HG02759 (cell line): ENCODE data around the gene TOP1.
"Not testable (repeated sequence)": the region's sequence is repeated elsewhere in the genome, so short reads cannot be mapped to it uniquely, and the experiment has no call there.

Experiments used
- ATAC-seq: cut with Tn5 transposase; IDR thresholded peaks from one replicate; pipeline ENCODE4 v1.9.1; 2021; ENCODE audit warnings: mild to moderate bottlenecking, moderate library complexity; ENCODE audit not compliant: unreplicated experiment

Gene TOP1

DNA sequence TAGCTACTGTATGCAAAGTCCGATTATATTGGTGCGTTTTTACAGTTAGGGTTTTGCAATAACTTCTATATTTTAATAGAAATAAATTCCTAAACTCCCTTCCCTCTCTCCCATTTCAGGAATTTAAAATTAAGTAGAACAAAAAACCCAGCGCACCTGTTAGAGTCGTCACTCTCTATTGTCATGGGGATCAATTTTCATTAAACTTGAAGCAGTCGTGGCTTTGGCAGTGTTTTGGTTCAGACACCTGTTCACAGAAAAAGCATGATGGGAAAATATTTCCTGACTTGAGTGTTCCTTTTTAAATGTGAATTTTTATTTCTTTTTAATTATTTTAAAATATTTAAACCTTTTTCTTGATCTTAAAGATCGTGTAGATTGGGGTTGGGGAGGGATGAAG, 95.0 kb downstream of the TOP1 start:
- no peak for ATAC-seq

DNA sequence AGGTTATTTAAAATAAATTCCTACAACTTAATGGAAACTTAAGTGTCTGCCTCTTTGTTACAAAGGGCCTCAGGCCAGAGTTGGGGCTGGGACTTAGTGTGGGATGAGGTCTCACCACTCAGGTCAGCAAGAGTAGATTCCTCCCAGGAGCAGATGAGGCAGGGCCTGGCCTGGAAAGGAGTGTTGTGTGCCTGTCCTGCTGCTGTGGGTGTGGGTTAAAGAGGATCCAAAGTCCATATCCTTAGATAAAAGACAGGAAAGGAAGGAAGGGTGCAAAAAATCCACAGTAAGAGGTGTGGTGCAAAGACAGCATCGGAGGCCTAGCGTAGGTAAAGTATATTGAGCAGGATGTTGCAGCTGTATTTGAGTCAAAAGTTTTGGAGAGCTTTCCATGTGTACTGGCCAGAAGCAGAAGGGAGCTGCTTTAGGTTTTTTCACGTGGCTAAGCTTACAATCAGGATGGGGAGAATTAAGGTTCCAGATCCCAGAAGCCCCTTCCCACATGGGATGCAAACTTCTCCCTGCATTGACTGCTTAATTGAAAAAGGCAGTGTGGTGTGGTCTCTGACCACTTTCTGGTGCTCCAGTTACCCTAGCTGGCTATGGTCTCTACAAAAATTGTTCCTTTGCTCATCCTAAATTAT, 96.0 kb downstream of the TOP1 start:
- ATAC-seq = no peak

DNA sequence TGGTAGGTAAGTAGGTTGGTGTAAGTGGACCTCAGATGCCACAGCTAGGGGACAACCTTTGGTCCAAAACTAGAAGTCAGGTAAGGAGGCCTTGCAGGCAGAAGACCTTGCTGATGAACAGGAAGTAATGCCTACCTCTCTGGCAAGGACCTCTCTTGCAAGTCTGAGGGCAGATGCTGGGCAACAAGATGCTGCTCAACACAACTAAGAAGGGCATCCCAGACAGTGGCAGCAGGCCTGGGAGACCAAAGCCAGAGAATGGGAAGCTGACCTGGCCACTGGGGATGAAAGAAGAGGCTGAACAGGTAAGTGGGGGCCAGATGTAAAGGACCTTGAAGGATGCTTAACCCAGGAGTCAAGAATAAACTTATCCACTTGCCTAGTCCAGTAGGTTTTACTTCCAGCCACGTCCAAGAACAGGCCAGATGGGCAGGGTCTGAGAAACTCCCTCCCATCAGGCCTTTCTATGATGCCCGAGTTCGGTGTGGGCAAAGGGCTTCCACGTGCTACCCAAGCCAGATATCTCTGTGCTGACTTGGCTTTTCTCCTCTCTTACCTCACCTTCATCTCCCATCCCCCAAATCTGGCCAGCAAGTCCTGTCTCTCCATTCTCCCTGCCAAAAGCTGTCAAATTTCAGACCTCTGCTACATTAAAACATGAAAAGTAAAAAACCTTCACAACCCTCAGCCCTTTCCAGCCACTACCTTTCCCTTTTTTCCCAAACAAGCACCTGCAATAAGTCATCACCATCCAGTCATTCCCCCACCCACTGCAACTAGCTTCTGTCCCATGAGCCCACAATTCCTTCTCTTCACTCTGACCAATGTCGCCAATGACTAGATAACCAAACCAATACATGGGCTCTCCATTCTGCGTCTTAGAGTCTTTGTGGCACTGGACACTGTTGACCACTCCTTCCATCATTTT, 97.2 kb downstream of the TOP1 start:
- no peak for ATAC-seq

DNA sequence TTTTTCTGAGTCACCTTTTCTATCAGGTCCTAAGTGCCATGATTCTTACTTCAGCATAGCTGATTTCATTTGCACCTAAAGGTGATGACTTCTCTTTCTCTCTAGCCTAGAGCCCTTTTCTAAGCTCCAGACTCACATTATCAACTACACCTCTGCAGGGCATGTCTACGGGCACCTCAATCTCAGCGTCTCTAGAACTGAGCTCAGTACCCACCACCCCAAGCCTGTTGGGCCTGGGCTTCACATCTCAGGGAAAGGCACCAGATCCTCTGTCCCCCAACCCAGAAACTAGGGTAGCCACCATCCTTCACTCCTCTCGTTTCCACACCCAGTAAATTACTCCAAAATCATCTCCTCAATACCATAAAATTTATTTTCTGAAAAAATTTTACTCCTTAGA, 98.1 kb downstream of the TOP1 start:
- ATAC-seq = no peak

DNA sequence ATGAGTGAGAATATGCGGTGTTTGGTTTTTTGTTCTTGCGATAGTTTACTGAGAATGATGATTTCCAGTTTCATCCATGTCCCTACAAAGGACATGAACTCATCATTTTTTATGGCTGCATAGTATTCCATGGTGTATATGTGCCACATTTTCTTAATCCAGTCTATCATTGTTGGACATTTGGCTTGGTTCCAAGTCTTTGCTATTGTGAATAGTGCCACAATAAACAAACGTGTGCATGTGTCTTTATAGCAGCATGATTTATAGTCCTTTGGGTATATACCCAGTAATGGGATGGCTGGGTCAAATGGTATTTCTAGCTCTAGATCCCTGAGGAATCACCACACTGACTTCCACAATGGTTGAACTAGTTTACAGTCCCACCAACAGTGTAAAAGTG, 99.7 kb downstream of the TOP1 start:
- ATAC-seq = not testable (repeated sequence)

DNA sequence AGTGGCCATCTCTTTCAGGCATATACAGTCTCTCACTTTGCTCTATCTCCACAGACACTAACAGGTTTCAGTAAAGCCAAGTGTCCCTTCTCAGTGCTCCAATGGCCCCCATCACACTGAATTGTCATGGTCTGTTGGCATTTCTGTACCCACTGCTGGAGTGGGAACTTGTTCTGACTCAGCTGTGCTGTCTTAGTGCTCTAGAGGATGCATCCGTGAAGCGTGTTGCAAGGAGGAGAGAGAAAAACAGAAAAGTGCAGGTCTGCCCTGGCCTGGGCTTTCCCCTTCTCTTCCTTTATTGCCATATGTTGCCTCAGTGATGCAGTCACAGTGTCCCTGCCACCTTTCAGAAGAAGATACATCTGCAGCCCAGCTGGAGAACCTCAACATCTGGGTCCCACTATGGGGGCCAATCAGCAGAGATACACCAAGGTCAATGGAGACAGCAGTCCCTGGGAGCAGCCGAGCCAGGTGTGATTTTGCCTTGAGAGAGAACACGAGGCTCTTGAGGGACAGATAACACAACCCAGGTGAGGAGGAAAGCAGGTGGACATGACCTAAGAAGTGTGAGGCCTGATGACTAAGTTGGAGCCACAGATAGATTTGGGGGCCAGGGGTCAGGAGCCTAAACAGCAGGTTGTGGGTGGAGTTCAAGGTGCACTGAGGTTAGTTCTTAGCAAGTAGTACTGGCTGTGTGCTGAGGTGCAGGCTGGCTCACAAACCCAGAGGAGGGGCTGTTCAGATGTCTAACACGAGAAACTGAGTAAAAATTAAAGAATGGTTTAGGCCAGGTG, 103.2 kb downstream of the TOP1 start:
- no peak for ATAC-seq

DNA sequence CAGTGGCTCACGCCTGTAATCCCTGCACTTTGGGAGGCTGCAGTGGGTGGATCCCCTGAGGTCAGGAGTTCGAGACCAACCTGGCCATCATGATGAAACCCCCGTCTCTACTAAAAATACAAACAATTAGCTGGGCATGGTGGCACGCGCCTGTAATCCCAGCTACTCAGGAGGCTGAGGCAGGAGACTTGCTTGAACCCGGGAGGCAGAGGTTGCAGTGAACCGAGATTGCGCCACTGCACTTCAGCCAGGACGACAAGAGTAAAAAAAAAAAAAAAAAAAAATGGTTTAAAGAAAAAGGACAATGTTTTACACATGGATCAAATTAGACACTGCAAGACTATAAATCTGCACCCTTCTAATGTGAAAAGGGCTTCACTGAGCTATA, 103.8 kb downstream of the TOP1 start:
- ATAC-seq = not testable (repeated sequence)

DNA sequence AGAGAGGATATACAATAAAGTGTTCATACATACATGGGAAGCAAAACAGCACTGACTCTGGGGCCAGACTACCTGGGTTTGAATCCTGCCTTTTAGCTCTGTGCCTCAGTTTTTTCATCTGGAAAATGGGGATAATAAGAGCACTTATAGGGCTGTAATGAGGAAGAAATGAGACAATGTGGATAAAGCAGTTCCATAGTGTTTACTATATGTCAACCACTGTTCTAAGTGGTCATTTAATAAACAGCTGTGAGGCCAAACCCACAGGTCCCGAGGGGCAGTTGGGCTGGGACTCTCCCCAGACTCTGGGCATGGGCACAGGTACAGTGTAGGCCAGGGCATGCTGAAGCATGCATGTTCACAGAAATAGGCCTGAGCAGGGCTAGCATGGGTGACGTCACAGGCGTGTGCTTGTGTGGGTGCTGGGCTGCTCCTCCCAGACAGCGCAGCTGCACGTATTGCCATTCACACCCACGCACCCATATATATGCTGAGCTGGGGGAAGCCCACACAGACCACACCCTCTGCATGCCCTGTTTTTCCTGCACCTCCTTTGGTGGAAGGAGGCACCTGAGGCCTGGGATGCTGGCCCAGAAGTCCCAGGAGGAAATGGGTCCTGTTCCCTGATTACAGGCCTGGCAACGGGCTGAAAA, 105.2 kb downstream of the TOP1 start:
- peak; percentile 36 for ATAC-seq

DNA sequence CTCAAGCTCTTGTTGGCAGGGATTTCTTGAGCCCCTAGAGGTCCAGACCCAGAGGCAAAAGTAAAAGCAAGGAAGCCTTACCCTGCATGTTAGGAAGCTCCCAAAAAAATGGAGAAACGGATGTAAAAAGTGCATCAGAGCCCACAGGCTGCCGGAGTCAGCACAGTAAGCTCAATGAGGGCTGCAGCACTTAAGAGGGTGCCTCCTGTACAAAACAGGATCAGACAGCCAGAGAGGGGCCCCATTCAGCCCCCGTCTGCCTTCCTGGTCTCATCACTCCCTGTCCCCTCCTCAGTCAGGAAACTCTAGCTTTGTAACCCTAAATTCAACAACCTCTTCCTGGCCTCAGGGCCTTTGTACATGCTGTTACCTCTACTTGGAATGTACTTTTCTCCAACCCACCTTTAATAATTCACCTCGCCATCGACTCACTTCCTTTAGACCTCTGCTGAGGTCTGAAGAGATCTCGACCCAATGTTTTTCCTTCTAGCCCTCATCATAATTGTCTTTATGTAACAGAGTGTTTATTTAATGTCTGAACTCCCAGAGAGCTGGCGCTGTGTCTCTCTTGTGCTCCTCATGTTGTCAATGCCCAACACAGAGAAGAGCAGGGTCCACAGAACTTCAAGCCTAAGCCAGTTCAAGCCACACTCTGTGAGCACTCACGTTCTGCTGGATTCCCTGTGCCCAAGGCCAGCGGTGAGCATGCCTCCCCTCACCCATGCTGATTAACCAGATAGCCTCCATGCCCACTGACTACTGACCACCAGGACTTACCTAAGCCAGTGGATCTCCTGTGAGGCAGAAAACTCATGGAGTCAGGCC, 106.0 kb downstream of the TOP1 start:
- no peak for ATAC-seq

DNA sequence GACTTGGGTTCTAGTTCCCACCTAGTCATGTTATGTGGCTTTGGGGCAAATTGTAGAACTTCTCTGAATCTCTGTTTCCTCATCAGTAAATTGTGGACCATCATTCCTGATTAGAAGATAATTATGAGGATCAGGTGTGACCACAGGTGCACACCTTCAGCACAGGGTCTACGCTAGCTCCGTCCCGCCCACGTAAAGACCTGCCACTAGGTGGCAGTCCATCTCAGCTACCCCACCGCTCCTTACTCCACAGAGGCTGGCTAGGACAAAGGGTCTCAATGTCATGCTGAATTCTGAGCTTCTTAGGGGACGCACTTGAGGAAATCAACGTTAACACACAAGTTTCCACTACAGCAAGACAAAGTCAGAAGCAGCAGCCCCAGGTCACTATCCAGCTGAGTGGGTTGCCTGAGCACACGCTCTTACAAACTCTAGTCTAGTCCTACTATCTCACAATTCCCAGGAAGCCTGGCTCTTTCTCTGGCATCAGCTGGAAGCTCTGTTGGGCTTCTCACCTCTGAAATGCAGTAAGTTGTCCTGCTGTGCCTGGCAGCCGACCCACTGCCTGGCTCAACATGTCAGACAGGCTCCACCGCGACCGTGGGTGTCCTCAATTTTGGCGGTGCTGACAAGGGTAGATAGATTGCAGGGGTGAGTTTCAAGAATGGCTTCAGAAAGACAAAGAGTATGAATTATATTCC, 106.7 kb downstream of the TOP1 start:
- no peak for ATAC-seq

DNA sequence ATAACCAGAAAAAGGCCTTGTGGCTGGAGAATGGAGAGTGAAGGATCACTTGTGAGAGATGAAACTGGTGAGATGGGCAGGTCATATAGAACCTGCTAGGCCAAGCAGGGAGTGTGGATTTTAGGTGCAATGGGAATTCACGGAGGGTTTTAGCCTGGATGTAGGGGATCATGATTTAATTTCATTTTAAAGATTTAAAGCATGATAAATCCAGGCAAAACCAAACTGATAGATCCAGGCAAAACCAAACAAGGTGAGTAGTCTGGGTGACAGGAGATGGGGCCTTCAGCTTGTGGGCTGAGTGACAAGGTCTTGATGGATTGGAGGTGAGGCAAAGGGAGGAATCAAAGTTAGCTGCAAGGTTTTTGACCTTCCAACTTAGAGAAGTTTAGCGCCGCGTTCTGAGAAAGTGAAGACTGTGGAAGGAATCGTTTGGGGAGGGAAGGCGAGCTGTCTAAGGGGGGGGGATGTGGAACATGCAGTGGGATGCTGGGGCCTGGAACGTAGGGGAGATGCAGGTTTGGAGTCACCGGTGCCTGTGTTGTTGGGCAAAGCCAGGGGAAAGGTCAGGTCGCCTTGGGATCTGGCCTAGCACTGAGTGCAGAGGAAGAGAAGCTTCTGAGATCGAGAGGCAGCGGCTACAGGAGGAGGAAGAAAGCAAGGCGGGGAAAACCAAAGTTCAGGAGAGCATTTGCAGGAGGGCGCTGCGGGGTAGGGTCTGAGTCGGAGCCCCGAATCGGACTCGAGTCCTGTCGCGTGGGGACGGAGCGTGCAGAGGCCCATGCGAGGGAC, 107.5 kb downstream of the TOP1 start:
- no peak for ATAC-seq

DNA sequence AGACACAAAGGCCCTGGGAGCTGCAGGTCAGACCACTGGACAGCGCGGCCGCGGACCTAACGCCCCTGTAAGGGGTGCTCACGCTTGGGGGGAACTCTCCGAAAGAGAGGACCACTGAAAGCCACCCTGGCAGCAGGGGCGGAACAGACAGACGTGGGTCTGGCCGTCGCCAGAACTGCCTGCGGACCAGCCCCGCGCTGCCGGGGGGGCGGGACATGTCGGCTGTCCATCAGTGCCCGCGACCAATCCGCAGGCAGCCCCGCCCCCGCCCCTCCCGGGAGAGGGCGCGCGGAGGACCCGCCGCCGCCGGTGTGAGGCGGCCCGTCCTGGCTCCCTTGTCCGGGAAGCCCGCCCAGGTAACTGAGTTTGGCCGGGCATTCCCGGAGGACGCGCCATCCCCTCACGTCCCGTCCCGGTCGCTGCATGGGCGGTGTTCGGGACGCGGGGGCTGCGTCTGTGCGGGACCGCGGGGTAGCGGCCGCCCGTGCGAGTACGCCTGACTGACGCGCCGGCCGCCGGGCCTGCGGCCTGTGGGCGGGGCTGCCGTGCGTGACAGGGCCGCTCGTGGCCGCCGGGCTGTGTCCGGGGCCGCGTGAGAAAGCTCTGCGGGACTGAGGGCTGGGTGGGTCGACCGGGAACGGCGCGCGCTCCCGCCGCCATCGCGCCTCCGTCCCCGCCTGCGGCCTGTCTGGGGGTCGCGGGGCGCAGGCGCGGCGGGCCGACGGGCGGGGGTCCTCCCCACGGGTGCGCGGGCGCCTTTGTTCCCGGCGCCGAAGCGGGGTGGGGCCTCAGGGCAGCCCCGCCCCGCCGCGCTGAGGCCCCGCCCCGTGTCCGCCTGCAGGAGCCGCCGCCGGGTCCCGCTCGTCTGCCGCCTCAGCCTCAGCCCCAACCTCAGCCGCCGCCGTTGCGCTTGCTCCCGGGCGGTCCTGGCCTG, 108.3 kb downstream of the TOP1 start, which contains the start of gene PLCG1:
Gene PLCG1 (plus strand): TSS at position 864 of the 934 bp plus-strand sequence. CDS start 99 bp downstream, outside the sequence.
- ATAC-seq = peak; percentile 68

DNA sequence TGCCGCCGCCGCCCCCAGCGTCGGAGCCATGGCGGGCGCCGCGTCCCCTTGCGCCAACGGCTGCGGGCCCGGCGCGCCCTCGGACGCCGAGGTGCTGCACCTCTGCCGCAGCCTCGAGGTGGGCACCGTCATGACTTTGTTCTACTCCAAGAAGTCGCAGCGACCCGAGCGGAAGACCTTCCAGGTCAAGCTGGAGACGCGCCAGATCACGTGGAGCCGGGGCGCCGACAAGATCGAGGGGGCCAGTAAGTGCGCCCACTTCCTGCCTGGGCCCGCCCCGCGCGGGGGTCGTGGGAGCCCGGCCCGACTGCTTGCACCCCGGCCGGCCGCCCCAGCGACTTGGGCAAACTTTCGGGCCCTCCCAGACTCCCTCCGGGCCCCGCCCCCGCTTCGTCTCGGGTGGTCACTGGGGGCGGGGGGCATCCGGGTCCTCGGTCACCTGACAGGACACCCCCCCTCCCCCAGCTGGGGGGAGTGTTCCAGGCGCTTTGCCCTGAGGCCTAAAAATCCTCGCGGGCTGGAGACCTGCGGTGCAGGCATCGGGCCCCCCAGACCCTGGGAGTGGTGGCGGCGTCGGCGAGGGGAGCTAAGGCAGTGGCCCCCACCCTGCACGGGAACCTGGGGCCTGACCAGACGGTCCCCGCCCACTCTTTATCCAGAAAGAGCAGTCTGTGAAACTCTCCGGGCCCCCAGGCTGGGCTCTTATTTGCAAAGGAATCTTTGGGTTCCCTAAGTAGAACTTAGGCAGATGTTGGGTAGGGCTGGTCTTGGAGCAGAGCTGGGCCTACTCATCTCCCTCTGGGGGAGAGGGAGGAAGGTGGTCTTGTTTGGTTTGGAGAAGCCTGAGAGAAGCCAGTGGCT, 109.2 kb downstream of the TOP1 start:
- ATAC-seq = peak; percentile 14

DNA sequence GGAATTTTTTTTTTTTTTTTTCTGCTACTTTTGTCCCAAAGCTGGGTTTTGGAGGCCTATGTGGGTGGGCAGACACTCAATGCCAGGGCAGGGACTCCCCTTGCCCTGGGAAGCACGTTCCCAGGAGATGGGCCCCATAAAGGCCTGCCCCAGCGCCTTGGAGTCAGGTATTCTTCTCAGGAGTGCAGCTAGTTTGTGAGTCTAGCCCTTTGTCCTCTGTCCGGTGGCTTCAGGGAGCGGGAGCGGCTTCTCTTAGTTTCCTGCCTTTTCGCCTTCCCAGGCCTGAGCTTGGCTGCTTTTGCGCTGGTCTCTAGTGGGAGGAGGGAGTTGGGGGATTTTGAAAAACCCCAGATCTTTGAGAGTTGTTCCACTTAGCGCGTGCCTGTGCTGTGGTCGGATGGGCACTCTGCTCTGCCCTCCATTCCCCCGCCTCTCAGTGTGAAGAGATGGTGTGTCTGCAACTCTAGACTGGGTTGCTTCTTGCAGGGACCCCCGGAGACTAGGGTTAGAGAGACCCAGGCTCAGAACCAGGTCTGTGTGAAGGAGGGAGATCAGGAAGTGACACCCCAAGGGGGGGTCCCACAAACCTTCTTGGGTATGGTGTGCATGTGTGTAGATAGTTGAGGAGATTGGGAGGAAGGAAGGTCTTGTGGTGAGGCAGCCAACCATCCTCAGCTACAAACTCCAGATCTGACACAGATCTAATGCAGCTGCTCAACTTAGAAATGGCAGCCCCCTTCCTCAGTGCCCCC, 110.0 kb downstream of the TOP1 start:
- no peak for ATAC-seq

DNA sequence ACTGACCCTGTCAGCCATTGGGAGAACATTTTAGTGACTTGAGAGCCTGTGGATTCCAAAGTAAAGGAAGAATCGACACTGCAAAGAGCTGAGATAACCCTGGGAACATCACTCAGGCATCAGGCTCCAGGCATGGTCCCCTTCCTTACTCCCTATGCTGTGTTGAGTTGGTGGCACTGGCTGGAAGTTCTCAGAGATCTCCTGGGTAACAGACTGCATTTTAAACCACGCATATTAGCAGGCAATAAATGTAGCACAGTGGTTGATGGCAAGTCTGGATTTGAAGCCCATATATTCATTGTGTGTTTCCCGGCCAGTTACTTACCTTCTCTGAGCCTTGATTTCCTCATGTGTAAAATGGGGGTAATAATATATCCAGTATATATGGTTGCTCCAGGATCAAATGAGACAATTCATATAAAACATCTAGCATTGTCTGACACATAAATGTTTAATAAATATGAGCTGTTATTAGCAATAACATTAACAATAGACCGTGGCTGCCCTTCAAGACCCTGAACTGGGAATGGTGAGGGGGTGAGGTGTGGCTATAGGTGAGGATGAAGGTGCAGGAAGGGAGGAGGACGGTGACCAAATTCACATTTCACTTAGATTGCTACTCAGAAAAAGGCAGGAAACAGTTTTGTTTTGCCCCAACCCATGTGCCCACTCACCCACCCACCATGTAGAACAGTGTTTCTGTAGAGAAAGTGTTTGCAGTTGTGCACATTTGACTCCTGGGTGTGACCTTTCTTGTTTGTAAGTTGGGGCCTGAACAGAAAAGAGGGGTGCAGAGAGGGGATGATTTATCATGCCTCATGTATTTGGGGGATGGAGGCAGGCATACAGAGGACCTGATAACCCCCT, 110.8 kb downstream of the TOP1 start:
- no peak for ATAC-seq
